ENCODE measurements around the gene NRXN3.
"Not testable (repeated sequence)": the region's sequence is repeated elsewhere in the genome, so short reads cannot be mapped to it uniquely, and the experiment has no call there.

Gene NRXN3

GRCh38 chr14:79011091-79011919 is 841.1 kb downstream of the NRXN3 start:
- no peak for DNase-seq (ENCODE audit: low read depth in 2 of 2)

GRCh38 chr14:79011920-79012204 is 841.7 kb downstream of the NRXN3 start:
- DNase-seq (ENCODE audit: low read depth in 2 of 2), result no peak

GRCh38 chr14:79016828-79017505 is 846.8 kb downstream of the NRXN3 start:
- DNase-seq (ENCODE audit: low read depth in 2 of 2), result no peak

GRCh38 chr14:79017561-79017960 is 847.4 kb downstream of the NRXN3 start:
- DNase-seq (ENCODE audit: low read depth in 2 of 2), result no peak

- no peak for DNase-seq (ENCODE audit: low read depth in 2 of 2)
Measured at GRCh38 chr14:79018836-79019235, 848.7 kb downstream of the NRXN3 start.

- not testable (repeated sequence) for DNase-seq (ENCODE audit: low read depth in 2 of 2)
Measured at GRCh38 chr14:79019898-79020297, 849.7 kb downstream of the NRXN3 start.

GRCh38 chr14:79021766-79022165 is 851.6 kb downstream of the NRXN3 start:
- no peak for DNase-seq (ENCODE audit: low read depth in 2 of 2)

GRCh38 chr14:79027138-79027537 is 857.0 kb downstream of the NRXN3 start:
- DNase-seq (ENCODE audit: low read depth in 2 of 2), result no peak

- no peak for DNase-seq (ENCODE audit: low read depth in 2 of 2)
Measured at GRCh38 chr14:79028281-79028680, 858.1 kb downstream of the NRXN3 start.

- no peak for DNase-seq (ENCODE audit: low read depth in 2 of 2)
Measured at GRCh38 chr14:79036441-79036840, 866.3 kb downstream of the NRXN3 start.

- DNase-seq (ENCODE audit: low read depth in 2 of 2), result no peak
Measured at GRCh38 chr14:79037106-79037505, 866.9 kb downstream of the NRXN3 start.

GRCh38 chr14:79037593-79037992 is 867.4 kb downstream of the NRXN3 start:
- no peak for DNase-seq (ENCODE audit: low read depth in 2 of 2)

GRCh38 chr14:79040790-79041189 is 870.6 kb downstream of the NRXN3 start:
- DNase-seq (ENCODE audit: low read depth in 2 of 2), result no peak

GRCh38 chr14:79043194-79043889 is 873.2 kb downstream of the NRXN3 start:
- DNase-seq (ENCODE audit: low read depth in 2 of 2), result no peak

GRCh38 chr14:79044894-79045624 is 874.9 kb downstream of the NRXN3 start:
- DNase-seq (ENCODE audit: low read depth in 2 of 2), result no peak

GRCh38 chr14:79050787-79051727 is 880.9 kb downstream of the NRXN3 start:
- no peak for DNase-seq (ENCODE audit: low read depth in 2 of 2)

GRCh38 chr14:79051742-79052141 is 881.6 kb downstream of the NRXN3 start:
- no peak for DNase-seq (ENCODE audit: low read depth in 2 of 2)

- DNase-seq (ENCODE audit: low read depth in 2 of 2), result no peak
Measured at GRCh38 chr14:79056879-79057278, 886.7 kb downstream of the NRXN3 start.

- DNase-seq (ENCODE audit: low read depth in 2 of 2), result no peak
Measured at GRCh38 chr14:79057333-79057732, 887.2 kb downstream of the NRXN3 start.

- DNase-seq (ENCODE audit: low read depth in 2 of 2), result no peak
Measured at GRCh38 chr14:79062226-79062625, 892.1 kb downstream of the NRXN3 start.

- no peak for DNase-seq (ENCODE audit: low read depth in 2 of 2)
Measured at GRCh38 chr14:79064214-79064613, 894.0 kb downstream of the NRXN3 start.

All from stimulated activated CD8-positive, alpha-beta memory T cell treated with anti-CD3 and anti-CD28 coated beads, Interleukin-15, amount 100 ng/mL, for 4 hours (primary cell).